B cell (primary cell): ENCODE data around the gene PCOLCE2. TPM values are rescaled to one million over a fixed set of nuclear protein-coding genes. Genes with fewer than 3 reads are reported as not detected.

Experiments used
- ATAC-seq: fragments of 200-7000 bp; cut with Tn5 transposase; one replicate; pipeline ENCODE4 v1.10.0; 2021; ENCODE audit warnings: low read depth, mild to moderate bottlenecking, moderate number of reproducible peaks, moderate library complexity
- CTCF ChIA-PET: fragments of 350-600 bp; sonication (Branson Sonifier 250); formaldehyde crosslinking; loops from one replicate; lab custom pipeline; 2021; ENCODE audit warnings: antibody characterized with exemption, inconsistent platforms; lab: Charles Lee
- POLR2A ChIA-PET: fragments of 350-600 bp; sonication (Branson Sonifier 250); formaldehyde crosslinking; loops from one replicate; lab custom pipeline; 2021; ENCODE audit warnings: antibody characterized with exemption; lab: Charles Lee
- DNase-seq: peaks from one replicate; pipeline ENCODE4 v3.0.0; 2013
- H2AFZ ChIP-seq: 2 replicates; pipeline ENCODE4 v1.6.1; 2012; ENCODE audit warnings: mild to moderate bottlenecking, low read depth, low read length; ENCODE audit not compliant: insufficient read depth, poor library complexity, severe bottlenecking
- H3K27ac ChIP-seq, 2 donors: 1 replicate in 1 of 2; 2 replicates in 1 of 2; pipeline ENCODE4 v1.5.1; 2012 to 2013; ENCODE audit warnings: low read length in 2 of 2, mild to moderate bottlenecking in 2 of 2, moderate library complexity in 1 of 2
- H3K27me3 ChIP-seq, 4 experiments: fragments of 200-600 bp in 1 of 4; sonication (generic) in 1 of 4; replicated peaks in 1 of 4; 1 replicate in 2 of 4; 2 replicates in 2 of 4; pipeline versions ENCODE4 v1.6.1 to v1.7.0; 2013 to 2016; ENCODE audit warnings: low read length in 3 of 4, mild to moderate bottlenecking in 2 of 4, mixed read lengths in 1 of 4, moderate library complexity in 1 of 4; ENCODE audit not compliant: insufficient read depth in 4 of 4, control insufficient read depth in 3 of 4; ENCODE audit errors: control extremely low read depth in 1 of 4
- H3K36me3 ChIP-seq, 2 experiments: replicated peaks in 1 of 2; 1 replicate in 1 of 2; 2 replicates in 1 of 2; pipeline versions ENCODE4 v1.6.1 to v1.7.1; 2013; ENCODE audit warnings: low read length in 1 of 2; ENCODE audit not compliant: insufficient read depth in 2 of 2, control insufficient read depth in 1 of 2; ENCODE audit errors: control extremely low read depth in 1 of 2, extremely low read depth in 1 of 2
- H3K4me1 ChIP-seq, 2 donors: fragments of 200-600 bp in 1 of 2; sonication (generic) in 1 of 2; 1 replicate in 1 of 2; 2 replicates in 1 of 2; pipeline versions ENCODE4 v1.5.1 to v1.6.1; 2013 to 2017; ENCODE audit warnings: low read length in 2 of 2; ENCODE audit not compliant: control insufficient read depth in 2 of 2, insufficient read depth in 2 of 2
- H3K4me2 ChIP-seq: replicated peaks from 2 replicates; pipeline ENCODE3; 2012; ENCODE audit warnings: mild to moderate bottlenecking, low read depth, low read length; ENCODE audit not compliant: poor library complexity, severe bottlenecking
- H3K4me3 ChIP-seq, 5 experiments: fragments of 200-600 bp in 1 of 5; sonication (generic) in 1 of 5; 1 replicate in 3 of 5; 2 replicates in 2 of 5; pipeline versions ENCODE4 v1.5.1 to v1.7.0; 2011 to 2016; ENCODE audit warnings: low read length in 4 of 5, mild to moderate bottlenecking in 4 of 5, low read depth in 2 of 5, control low read depth in 1 of 5, moderate library complexity in 1 of 5; ENCODE audit not compliant: insufficient read depth in 1 of 5; ENCODE audit errors: control extremely low read depth in 1 of 5, extremely low read depth in 1 of 5
- H3K79me2 ChIP-seq: fragments of 200-600 bp; sonication (generic); one replicate; pipeline ENCODE4 v1.6.0; 2016; ENCODE audit warnings: low read length; ENCODE audit not compliant: control insufficient read depth, insufficient read depth
- H3K9ac ChIP-seq: fragments of 200-600 bp; sonication (generic); 2 replicates; pipeline ENCODE4 v1.6.1; 2017; ENCODE audit warnings: mild to moderate bottlenecking, low read length, moderate library complexity
- H3K9me3 ChIP-seq, 3 donors: one replicate each; pipeline versions ENCODE4 v1.6.1 to v1.7.1; 2013; ENCODE audit warnings: low read length in 2 of 3; ENCODE audit not compliant: control insufficient read depth in 2 of 3, insufficient read depth in 1 of 3; ENCODE audit errors: control extremely low read depth in 1 of 3
- H4K20me1 ChIP-seq: 2 replicates; pipeline ENCODE4 v1.6.0; 2012; ENCODE audit warnings: mild to moderate bottlenecking, low read length; ENCODE audit not compliant: insufficient read depth, control insufficient read depth, poor library complexity, severe bottlenecking
- H3K27ac Mint-ChIP-seq: one replicate; pipeline ENCODE4 v1.8.0; 2021; ENCODE audit warnings: mixed read lengths
- H3K27me3 Mint-ChIP-seq: one replicate; pipeline ENCODE4 v1.8.0; 2021; ENCODE audit warnings: mixed read lengths
- H3K4me1 Mint-ChIP-seq: one replicate; pipeline ENCODE4 v1.8.0; 2021; ENCODE audit warnings: mixed read lengths
- H3K4me3 Mint-ChIP-seq: one replicate; pipeline ENCODE4 v1.8.0; 2021; ENCODE audit warnings: mixed read lengths
- H3K9me3 Mint-ChIP-seq: one replicate; pipeline ENCODE4 v1.8.0; 2022; ENCODE audit warnings: mixed read lengths; ENCODE audit not compliant: insufficient read depth
- CTCF ChIP-seq: fragments of 200-600 bp; IDR thresholded peaks from one replicate; pipeline ENCODE4 v1.8.0; 2022; ENCODE audit warnings: antibody characterized with exemption, mild to moderate bottlenecking
- EZH2 ChIP-seq: IDR thresholded peaks from 2 replicates; pipeline ENCODE4 v1.6.1; 2012; ENCODE audit warnings: borderline replicate concordance, low read depth, mild to moderate bottlenecking, moderate library complexity, low read length; ENCODE audit not compliant: insufficient read depth, poor library complexity, severe bottlenecking
- WGBS: methylation state at CpG from one replicate; pipeline ENCODE4 v1.1.5; 2013; ENCODE audit warnings: missing lambda C conversion rate; ENCODE audit not compliant: insufficient coverage; 5-methylcytosine and 5-hydroxymethylcytosine counted together
- intact Hi-C: fragments of 100-400 bp; cut with micrococcal nuclease; formaldehyde crosslinking; loops from one replicate; pipeline ENCODE4 v1.10.0; 2022
- polyA plus RNA-seq: library from polyadenylated mRNA; depleted of rRNA; stranded (reverse); fragments of >200 nt; gene quantifications from 2 replicates; pipeline ENCODE4 v1.2.3, GENCODE V29; 2012
- total RNA-seq, 2 donors: library from RNA; stranded (reverse); fragments of 120-200 nt in 1 of 2; gene quantifications; 1 replicate in 1 of 2; 2 replicates in 1 of 2; pipeline versions ENCODE4 v1.2.3 to v1.2.4, GENCODE V29; 2013 to 2022

The PCOLCE2 gene
- total and polyA plus RNA-seq, 2 donors (not counting 1 experiment from before 2014, with no cell fraction given), result not detected

- TF ChIP-seq EZH2 (no peak), CTCF (no peak)
These were observed 21.8 kb downstream of the PCOLCE2 start for GRCh38 chr3:142866841-142867631.

More at GRCh38 chr3:142866841-142867631, 21.8 kb downstream of the PCOLCE2 start:
- ChIA-PET CTCF (no interaction called here), POLR2A (no interaction called here)
- H3K4me1 ChIP-seq, result no peaks in the 10 kb centered on the region
- H3K27ac ChIP-seq, result no peak overlapping the region
- no peaks in the 10 kb centered on the region for H3K9me3 ChIP-seq
- H3K4me2 ChIP-seq, result no peak overlapping the region
- H3K36me3 ChIP-seq, result no peaks in the 10 kb centered on the region
- H3K27me3 ChIP-seq, result no peaks in the 10 kb centered on the region
- H3K4me1 Mint-ChIP-seq, result no peaks in the 10 kb centered on the region
- H3K9ac ChIP-seq, result no peak overlapping the region
- H3K4me3 Mint-ChIP-seq, result no peak overlapping the region
- DNase-seq (no peak), ATAC-seq (no peak)
- H3K79me2 ChIP-seq, result no peaks in the 10 kb centered on the region
- no peaks in the 10 kb centered on the region for H4K20me1 ChIP-seq
- H3K9me3 Mint-ChIP-seq, result no peaks in the 10 kb centered on the region
- no peak overlapping the region for H3K27ac Mint-ChIP-seq
- 81% methylated on average over 6 of the region's 9 CpGs for WGBS
- peaks cover 19% of the 10 kb centered on the region for H3K27me3 Mint-ChIP-seq
- no peak overlapping the region for H2AFZ ChIP-seq
- intact Hi-C loops, result no loop called here
- H3K4me3 ChIP-seq, result no peak overlapping the region
